HG03575 (cell line): ENCODE data around the gene PANK4.
"Not testable (repeated sequence)": the region's sequence is repeated elsewhere in the genome, so short reads cannot be mapped to it uniquely, and the experiment has no call there.

ENCODE experiments used
- ATAC-seq: cut with Tn5 transposase; IDR thresholded peaks from one replicate; pipeline ENCODE4 v1.9.1; 2021; ENCODE audit not compliant: unreplicated experiment, insufficient number of reproducible peaks, low FRiP score; ENCODE audit errors: extremely low read depth

PANK4 gene

DNA sequence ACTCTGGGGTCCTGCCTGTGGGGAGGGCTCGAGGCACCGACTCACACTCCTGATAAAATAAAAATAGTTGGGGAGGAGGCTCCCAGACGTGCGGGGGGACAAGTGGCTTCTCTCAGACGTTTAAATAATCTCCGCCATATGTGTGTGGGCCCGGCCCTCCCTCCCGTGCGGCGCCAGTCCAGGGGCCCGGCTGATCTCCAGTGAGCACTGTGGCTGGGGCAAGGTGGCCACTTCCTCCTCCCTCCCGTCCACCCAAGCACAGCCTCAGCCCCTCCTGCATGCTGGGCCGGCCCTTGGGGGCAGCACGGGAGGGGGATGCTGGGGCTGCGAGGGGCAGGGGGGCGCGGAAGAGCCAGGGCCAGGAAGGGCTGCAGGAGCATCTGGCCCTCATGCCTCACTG, 54.3 kb downstream of the PANK4 start:
- no peak for ATAC-seq

DNA sequence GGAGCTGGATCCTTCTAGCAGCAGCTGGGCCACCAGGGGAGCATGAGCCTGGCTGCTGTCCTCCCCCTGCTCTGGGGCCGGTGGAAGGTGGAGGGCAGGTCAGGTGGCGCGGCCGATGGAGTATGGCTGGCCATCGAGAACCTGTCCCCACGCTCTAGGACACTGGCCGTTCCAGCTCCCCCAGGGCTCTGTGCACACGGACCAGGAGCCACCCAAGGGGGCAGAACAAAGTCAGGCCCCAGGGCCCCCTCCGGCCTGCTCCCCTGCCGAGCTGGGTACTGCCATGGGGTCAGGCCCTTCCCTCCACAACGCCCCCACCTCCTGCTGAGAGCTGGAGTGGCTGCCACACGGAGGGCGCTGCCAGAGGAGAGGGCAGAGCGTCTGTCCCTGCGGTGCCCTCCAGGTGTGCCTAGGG, 54.8 kb downstream of the PANK4 start:
- no peak for ATAC-seq

DNA sequence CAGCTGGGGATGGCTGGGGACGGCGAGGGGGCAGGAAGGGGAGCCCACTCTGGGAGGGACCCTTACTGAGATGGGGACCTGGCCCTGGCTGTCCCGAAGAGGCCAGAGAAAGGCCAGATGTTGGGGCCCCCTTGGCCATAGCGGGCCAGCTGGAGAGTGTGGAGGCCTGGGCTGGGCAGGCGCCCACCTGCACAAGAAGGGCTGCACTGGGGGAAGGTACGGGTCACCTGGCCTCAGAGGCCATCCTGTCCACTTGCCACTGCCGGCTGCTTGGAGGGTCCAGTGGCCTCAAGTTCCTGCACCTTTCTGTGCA, 55.3 kb downstream of the PANK4 start:
- ATAC-seq: no peak

- no peak for ATAC-seq
Measured at GRCh38 chr1:2470290-2471158, 55.9 kb downstream of the PANK4 start.

DNA sequence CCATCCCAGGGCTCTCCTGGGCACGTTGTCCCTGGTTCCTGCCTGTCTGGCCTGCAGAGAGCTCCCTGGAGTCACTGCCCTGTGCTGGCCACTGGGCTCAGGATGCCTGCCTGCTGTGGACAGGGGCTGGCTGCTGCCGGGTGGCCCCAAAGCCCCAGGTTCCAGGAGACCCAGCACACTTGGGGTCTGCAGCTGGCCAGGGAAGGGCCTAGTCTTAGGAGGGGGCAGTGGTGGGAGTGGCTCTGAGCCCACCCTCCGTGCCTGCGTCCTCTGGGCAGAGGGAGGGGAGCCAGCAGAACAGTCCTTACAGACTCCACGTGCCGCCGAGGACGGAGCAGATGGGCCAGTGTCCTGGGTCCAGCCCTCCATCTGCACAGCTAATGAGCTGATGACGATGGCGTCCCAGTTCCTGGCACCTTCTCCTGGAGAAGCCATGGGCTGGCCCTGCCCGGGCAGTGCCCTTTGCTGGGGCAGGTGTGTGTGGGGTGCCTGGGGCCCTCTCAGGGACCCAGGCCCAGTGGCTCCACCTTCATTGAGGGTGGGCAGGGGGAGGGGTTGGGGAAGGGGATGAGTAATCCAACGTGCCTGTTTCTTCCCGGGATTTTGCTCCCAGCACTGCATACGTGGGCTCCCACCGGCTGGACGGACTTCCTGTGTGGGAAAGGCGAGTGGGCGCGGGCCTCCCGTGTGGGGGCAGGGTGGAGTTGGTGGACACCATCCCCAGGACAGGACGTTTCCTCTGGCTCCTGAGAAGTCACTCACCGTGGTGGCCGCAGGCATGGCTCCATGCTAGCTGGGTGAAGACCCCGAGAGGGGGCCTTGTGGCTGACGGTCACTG, 57.1 kb downstream of the PANK4 start:
- ATAC-seq: no peak

- ATAC-seq: no peak
Measured at GRCh38 chr1:2468540-2468939, 57.9 kb downstream of the PANK4 start.

DNA sequence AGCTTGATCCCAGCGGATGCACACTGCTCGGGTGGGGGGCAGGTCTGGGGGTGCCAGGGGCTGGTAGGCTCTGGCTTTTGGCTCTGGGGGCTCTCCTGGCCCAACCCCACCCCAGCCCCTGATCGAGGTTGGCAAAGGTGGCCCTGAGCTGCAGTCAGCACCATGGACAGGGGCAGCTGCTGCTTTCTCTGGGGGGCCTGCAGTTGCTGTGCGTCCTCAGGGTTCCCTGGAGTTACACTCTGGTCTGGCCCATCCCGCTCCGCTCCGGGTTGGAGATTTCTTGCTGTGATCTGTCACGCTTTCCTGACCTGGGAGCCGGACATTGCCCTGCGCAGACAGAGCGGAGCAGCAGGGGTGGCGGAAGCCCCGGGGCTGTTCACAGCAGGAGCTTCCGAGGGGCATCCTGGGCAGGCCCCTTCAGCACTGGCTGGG, 58.3 kb downstream of the PANK4 start:
- no peak for ATAC-seq

GRCh38 chr1:2466958-2467554, 59.3 kb downstream of the PANK4 start:
- ATAC-seq: no peak

DNA sequence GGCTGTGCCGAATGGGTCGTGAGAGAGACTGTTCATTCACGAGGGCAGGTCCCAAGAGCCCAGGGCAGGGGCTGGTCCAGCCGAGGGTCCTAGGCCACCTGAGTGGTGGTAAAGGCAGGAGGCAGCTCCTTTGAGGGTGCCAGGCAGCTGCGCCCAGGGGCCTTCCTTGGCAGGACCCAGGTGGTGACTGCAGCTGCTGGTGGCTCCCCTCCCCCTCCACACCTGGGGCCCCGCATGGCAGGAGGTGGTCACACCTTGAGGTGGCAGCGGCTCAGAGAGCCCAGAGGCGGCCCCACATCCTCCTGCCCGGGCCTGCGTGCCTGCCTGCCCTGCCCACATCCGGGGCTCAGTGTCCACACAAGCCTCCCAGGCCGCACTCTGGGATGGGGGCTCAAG, 60.1 kb downstream of the PANK4 start:
- ATAC-seq: no peak

DNA sequence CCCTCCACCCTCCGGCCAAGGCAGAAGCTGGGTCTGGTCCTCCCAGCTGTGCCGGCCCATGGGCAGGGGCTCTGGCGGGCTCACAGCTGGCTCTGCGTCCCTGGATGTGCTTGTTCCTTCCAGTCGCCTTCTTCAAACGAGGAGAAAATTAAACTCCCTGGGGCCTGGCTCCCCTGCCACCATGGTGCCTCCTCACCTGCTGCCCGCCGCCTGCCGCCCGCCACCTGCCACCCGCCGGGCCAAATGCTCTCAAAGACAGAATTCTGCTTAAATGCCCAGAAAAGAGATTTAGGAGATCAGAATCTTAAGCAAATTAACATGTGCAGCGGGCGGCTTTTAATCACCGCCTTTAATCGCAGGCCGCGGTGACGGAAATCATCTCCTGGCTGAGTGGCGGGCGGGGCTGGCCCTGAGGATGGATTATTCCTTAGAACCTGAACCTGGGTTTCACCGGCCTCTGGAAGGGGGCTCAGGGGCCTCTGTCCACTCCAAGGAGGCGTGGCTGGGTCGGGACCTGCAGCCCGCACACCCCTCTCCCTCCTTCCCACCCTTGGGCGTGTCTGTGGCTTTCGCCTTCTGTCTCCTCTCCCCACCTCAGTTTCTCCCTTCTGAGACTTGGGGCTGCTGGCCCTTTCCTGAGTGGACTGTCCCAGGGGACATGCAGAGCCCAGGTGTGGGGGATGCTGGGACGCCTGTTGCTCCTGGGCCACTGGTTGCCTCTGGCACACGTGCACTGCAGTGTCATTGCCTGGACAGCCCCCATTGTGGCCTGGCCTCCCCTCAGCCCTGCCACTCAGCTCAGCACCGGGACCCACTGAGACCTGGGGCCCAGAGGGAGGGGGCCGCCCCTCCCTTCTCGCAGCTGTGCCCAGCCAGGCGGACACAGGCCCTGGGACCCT, 60.8 kb downstream of the PANK4 start:
- no peak for ATAC-seq

GRCh38 chr1:2463396-2463795, 63.0 kb downstream of the PANK4 start:
- no peak for ATAC-seq

- ATAC-seq: no peak
Measured at GRCh38 chr1:2462819-2463218, 63.6 kb downstream of the PANK4 start.

DNA sequence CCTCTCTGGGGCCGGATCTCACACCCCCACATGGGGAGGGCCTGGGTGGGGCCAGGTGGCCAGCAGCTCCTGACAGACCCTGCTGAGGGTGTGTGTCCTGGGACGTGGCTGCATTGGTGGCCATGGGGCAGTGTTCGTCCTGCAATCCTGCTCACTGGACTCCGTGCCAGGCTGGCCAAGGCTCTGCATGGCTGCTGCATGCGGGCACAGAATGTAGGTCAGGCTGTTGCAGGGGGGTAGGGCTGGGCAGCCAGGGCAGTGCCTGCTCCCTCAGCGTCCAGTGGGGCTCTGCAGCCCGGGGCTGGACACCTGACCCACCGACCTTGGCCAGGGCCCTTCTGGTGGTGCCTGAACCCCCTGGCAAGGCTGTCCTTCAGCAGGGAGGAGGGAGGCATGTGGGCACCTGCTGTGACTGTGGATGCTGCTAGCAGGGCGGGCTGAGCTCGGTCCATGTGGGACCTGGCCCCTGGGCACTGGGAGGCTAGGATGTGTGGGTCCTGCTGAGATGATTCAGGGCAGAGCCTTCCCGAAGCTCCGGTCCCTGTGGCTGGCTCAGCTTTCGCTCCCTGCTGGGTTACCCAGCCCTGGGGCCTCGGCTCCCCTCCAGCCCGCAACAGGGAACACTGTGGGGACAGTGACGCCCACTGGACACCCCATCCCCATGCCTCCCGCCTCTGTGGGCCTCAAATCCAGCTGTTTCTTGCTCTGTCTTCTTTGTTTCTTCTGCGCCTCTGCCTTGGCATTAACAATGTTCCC, 65.2 kb downstream of the PANK4 start:
- no peak for ATAC-seq

GRCh38 chr1:2460203-2460602, 66.2 kb downstream of the PANK4 start:
- ATAC-seq: no peak

DNA sequence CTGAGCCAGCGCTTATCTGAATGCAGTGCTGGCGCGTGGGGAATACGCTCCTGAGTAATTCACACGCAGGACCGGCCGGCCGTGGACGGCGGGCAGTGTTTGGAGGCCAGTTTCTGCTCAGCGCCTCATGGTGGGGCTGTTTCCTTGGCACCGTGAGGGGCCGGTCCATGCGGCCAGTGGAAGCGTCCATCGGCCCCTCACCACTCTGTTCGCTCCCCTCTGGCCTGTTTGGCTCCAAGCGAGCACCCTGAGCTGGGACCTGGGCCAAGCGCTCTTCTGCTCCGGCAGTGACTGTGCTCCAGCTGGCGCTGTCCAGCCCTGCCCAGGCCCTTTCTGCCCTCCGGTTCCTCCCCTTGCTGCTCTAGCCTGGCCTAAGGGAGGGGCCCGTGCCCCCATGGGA, 66.6 kb downstream of the PANK4 start:
- ATAC-seq: no peak

GRCh38 chr1:2459102-2459753, 67.2 kb downstream of the PANK4 start:
- ATAC-seq: not testable (repeated sequence)

- ATAC-seq: no peak
Measured at GRCh38 chr1:2458687-2459086, 67.7 kb downstream of the PANK4 start.
